Activated naive CD8-positive, alpha-beta T cell treated with anti-CD3 and anti-CD28 coated beads, Interleukin-2, amount 50 U/mL, for 16 hours (primary cell): ENCODE data around the gene PDCD1.
"Not testable (repeated sequence)": the region's sequence is repeated elsewhere in the genome, so short reads cannot be mapped to it uniquely, and the experiment has no call there.

Source experiments
- DNase-seq: peaks from one replicate; pipeline ENCODE4 v3.0.0-alpha.2; 2020; ENCODE audit warnings: low read depth, low spot score

PDCD1 gene

GRCh38 chr2:241877989-241878970, 19.6 kb upstream of the PDCD1 start:
- DNase-seq, result peak; percentile 41

DNA sequence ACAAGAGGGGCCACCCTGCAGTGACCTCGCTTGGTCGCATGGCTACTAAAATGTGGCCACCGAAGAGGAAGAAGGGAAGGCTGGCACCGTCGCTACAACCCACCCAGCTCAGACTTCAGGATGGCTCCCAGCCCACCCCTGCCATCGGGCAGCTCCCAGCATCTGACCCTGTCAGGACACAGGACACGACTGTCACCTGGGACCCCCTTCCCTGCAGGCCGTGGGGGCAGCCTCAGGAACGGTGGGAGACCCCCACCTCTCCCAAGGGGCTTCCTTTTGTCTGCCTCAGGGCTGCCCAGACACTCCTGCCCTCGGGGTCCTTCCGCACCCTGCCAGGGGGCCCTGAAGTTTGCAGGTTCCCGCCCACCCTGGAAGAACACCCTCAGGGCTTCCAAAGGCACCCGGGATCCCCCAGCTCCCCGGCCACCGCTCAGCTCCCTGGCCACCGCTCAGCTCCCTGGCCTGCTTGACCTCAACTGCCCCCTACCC, 18.5 kb upstream of the PDCD1 start:
- DNase-seq, result no peak

DNA sequence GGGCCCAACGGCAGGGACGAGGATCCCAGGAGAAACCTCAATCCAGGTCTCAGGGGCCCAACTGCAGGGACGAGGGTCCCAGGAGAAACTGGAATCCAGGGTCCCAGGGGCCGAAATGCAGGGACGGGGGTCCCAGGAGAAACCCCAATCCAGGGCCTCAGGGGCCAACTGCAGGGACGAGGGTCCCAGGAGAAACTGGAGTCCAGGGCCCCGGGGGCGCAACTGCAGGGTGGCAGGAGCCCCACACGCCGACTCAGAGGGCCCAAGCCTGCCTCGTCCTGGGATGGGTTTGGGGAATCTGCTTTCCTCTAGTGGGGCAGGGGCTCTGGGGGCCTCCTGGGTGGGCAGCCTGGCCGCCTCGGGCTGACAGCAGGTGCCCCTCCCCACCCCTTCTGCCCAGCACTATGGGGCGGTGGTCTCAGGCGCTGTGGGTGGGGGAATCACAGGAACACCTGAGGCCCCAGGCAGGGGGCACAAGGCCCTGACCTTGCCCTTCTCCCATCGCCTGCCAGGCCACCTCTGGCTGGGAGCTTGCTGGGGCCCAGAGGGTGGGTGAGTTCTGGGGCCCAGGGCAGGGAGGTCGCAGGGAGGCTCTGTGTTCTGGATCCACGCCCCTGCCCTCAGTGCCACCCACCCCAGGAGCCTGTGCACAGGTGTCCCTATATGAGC, 18.0 kb upstream of the PDCD1 start:
- DNase-seq, result no peak

DNA sequence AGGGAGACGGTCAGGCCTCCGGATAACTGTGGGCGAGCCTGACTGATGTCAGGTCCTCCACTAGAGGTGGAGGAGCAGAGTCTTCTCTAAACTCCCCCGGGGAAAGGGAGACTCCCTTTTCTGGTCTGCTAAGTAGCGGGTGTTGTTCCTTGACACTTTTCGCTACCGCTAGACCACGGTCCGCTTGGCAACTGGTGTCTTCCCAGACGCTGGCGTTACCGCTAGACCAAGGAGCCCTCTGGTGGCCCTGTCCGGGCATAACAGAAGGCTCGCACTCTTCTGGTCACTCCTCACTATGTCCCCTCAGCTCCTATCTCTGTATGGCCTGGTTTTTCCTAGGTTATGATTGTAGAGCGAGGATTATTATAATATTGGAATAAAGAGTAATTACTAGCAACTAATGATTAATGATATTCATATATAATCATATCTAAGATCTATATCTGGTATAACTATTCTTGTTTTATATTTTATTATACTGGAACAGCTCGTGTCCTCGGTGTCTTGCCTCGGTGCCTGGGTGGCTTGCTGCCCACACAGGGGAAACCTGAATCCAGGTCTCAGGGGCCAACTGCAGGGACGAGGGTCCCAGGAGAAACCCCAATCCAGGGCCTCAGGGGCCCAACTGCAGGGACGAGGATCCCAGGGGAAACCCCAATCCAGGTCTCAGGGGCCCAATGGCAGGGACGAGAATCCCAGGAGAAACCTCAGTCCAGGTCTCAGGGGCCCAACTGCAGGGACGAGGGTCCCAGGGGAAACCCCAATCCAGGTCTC, 17.2 kb upstream of the PDCD1 start:
- not testable (repeated sequence) for DNase-seq

DNA sequence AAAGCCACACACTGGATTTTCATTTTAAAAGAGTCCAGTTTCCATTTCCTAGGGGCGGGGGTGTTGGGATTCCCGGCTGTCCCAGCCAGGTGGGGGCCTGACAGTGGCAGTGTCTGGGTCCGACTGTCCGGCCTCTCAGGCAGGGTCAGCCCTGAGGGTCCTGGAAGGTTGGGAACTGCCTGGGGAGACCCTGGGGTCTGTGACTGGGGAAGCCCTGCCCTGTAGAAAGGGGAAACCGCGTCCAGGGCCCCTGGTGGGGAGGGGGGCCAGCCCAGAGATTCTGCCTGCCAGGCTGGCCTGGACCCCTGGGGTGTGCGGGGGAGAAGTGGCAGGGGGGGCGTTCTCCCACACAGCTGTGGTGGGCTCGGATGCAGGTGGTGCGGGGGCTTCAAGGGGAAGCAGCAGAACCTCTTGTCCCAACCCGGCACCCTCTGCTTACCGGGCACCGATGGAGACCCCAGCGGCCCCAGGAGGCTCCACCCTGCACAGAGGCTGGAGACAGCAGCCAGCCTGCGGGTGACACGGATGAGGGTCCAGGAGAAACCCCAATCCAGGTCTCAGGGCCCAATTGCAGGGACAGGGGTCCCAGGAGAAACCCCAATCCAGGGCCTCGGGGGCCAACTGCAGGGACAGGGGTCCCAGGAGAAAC, 15.7 kb upstream of the PDCD1 start:
- no peak for DNase-seq

- no peak for DNase-seq
Measured at GRCh38 chr2:241873803-241874110, 15.1 kb upstream of the PDCD1 start.

DNA sequence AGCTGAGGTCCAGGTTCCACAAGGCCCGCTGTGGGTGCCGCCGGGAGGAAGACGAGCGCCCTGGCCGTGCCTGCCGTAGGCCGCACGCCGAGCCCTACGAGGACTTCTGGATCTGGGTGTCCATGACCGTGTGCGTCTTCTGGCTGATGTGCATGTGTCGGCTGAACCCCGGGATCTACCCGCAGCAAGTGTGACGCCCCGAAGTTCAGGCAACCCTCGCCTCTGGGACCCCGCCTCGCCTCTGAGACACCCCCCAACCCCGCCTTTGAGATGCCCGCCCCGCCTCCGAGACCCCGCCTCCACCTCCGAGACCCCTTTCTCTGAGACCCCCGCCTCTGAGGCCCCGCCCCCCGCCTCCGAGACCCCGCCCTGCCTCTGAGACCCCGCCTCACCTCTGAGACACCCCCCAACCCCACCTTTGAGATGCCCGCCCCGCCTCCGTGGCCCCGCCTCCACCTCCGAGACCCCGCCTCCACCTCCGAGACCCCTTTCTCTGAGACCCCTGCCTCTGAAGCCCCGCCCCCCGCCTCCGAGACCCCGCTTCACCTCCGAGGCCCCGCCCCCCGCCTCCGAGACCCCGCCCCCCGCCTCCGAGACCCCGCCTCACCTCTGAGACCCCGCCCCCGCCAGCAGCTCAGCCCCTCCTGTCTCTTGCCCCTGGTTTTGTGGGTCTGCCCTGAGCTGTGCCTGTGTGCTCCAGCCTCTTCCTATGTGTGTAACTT, 14.5 kb upstream of the PDCD1 start:
- DNase-seq, result no peak

- no peak for DNase-seq
Measured at GRCh38 chr2:241872313-241872642, 13.6 kb upstream of the PDCD1 start.

GRCh38 chr2:241871538-241872312, 13.0 kb upstream of the PDCD1 start:
- DNase-seq, result no peak

DNA sequence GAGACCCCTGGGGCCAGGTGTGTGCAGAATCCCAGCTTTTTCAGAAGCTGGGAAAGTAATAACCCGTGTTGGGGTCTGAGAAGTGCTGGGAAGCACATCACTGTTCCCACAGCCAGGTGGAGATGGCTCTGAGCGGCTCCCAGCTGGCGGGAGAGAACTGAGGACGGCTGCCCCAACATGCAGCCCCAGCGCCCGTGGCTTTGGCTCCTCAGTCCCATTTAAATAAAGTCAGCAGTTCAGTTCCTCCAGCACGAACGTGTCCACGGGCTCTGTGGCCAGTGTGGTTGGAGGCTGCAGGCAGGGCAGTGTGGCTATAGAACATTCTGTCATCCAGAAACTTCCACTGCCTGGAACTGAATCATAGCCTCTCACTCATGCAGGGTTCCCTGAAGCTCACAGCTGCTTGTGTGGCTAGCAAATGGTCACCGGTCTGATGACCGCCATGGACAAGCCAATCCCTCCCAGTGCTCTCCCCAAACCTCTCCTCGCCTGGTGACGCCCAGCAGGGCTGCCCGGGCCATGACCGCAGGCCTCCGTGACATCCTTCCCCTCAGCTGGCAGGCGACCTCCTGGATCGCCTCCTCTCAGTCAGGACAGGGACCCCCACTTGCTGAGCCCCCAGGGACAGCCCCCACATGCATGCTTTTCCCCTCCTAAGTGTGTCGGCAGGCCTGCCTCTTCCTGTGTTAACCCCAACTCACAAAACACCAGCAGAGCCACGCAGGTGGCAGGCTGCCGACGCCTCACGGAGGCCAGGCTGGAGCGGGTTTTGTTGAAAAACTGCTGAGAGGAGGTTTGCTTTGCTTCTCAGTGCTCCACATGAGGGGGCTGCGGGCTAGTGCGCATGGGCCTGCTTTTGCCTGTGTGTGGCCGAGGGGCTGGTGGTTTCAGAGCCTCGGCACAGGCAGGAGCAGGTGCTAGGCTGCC, 12.2 kb upstream of the PDCD1 start:
- DNase-seq, result no peak

- no peak for DNase-seq
Measured at GRCh38 chr2:241870081-241870541, 11.4 kb upstream of the PDCD1 start.

DNA sequence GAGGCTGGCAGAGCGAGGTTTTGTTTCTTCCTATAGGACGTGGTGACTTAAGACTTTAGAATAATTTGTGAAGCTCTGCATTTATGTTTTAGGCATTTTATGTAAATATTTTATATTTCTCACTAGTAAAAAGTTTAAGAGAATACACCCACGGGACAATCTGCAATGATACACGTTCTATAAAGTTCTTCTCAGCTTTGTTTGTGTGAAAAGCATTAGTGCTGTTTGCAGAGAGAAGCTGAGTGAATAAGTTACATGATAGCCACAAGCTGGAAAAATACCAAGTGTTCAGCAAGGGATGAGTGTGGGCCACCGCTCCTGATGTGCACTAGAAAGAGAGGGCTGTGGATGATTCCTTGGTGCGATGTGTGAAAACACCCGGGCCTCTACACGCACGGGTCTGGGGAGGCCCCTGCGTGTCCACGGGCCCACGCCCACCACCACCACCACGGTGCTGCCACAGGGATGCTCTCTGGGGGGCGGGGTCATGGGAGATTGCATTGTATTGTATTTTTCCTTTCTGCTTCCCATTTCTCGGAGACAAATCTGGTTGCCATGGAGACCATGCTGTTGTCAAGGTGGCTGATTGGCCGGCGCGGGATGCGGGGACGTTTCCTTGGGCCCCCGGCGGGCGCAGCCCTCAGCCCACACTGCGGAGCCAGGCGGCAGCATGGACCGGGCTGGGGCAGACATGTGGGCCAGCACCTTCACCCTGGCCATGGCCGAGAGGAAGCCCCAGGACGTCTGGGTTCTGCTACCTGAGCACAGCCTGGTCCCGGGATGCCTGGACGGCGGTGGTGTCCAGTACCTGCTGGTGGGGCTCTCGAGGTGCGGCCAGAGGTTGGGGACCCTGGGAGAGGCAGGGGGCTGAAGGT, 10.6 kb upstream of the PDCD1 start, which contains the start of gene RTP5:
Gene RTP5 (plus strand): TSS at position 643 of the 875 bp plus-strand sequence. CDS start 28 bp downstream, at position 671.
- DNase-seq, result no peak

DNA sequence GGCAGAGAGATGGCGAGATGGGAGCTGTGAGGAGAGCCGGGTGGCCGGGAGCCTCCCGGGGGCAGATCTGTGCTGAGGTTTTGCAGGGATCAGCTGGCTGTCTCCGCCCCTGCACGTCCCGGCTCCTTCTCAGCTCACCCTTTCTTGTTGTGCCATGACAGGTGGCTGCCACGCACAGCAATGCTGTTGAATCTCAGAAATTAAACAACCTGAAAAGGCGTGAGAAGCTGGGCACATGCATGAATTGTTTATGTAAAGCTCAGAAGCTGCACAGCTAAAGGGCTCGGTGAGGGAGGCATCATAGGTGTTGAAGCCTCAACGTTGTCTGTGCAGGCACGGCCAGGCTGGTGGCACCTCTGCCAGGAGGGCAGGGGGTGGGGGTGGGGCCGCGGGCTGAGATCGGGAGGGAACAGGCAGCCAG, 10.0 kb upstream of the PDCD1 start:
- DNase-seq, result no peak

GRCh38 chr2:241867776-241868420, 9.2 kb upstream of the PDCD1 start:
- no peak for DNase-seq

DNA sequence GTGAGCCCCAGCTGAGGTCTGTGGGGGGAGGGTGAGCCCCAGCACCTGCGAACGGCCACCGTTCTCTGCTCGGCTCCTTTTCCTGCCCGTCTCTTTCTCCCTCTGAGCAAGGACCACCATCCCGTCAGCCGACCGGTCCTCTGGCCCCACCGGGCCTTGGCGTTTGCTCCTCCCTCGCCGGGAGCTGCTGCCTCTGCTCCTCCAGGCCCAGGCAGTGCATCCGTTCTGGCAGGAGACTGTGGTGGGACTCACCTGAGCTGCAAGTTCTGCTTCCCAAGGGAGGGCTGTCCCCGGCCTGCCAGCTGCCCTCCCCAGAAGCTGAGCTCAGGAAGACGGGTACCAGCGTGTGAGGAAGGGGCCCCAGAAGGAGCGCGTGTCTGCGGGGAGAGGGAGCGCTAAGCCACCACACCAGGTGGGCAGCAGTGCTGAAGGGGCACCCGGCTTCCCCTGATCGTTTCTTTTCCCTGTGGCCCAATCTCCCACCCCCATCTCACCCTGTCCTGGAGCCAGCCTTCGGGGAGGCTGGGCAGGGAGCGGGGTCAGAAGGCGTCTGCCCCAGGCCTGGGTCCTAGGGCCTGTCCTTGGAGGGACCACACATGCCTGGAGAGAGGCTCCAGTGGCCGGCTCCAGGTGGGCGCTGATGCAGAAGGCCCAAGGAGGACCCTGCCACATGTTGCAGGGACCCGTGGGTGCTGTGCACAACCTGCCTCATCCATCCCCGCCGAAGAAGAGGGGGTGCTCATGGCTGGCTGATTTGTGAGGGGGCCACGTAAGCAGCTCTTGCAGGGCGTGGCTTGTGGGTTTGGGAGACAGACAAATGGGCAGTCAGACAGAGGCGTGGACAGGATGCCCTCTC, 8.3 kb upstream of the PDCD1 start:
- no peak for DNase-seq
